Measurements from ENCODE around the gene MYLK. TPM values are rescaled to one million over a fixed set of nuclear protein-coding genes. Genes with fewer than 3 reads are reported as not detected.

The MYLK gene
- polyA plus RNA-seq, 6 donors from 2014 or later: 0.93 to 5.7 (median 2.1) TPM

DNA sequence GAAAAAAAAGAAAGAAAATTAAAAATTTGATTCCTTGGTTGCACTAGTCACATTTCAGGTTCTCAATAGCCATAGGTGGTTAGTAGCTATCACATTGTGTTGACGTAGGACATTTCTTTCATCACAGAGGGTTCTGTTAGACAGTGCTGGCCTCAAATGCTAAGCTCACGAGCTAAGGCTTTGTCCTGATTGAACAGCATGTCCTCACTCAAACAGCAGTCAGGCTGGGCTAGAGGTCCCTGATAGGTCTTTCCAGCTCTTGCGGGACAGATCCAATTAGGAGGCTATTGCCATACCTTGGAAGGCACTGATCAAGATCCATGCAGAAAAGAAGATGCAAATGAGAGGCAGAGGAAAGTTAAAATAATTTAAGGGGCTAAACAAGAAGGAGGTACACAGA, 213.4 kb downstream of the MYLK start:
- peaks cover 0 to 5% (median 0%) of the 10 kb centered on the region in 7 donors for H3K9me3 Mint-ChIP-seq
- no peaks in the 10 kb centered on the region for H3K36me3 Mint-ChIP-seq
- ATAC-seq (ENCODE audit: low read depth in 2 of 2): no peak
- H3K27me3 Mint-ChIP-seq: peaks cover 0 to 40% (median 5%) of the 10 kb centered on the region in 3 donors
- peaks cover 25 to 35% (median 26%) of the 10 kb centered on the region in 3 donors for H3K4me1 Mint-ChIP-seq
- DNase-seq: no peak
- H3K27ac Mint-ChIP-seq: peak overlapping the region in 1 of 6 donors; percentile 15
- no peak overlapping the region for H3K4me3 Mint-ChIP-seq

DNA sequence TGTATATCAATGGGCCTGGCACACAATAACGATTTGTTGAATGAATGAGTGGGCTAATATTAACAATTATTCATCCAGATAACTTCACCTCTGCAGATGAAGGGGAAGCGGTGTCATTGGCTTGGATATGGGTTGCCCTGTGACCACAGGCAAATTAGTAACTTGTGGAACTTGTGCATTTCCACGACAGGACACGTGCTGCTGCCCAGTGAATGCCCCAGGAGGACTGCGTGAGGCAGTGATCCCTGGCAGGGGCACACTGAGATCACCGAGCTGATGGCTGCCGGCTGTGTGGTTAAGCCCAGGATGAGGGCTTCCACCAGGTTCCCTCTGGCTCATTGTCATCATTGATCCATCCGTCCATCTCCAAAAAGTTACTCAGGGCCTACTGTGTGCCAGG, 215.2 kb downstream of the MYLK start:
- peaks cover 0 to 32% (median 0%) of the 10 kb centered on the region in 3 donors for H3K27me3 Mint-ChIP-seq
- no peaks in the 10 kb centered on the region for H3K36me3 Mint-ChIP-seq
- H3K4me3 Mint-ChIP-seq: peak overlapping the region in 2 of 8 donors; percentile 13 to 28
- peaks cover 25 to 36% (median 26%) of the 10 kb centered on the region in 3 donors for H3K4me1 Mint-ChIP-seq
- peaks cover 0 to 5% (median 0%) of the 10 kb centered on the region in 7 donors for H3K9me3 Mint-ChIP-seq
- ATAC-seq (ENCODE audit: low read depth in 2 of 2): no peak
- peak overlapping the region in 1 of 6 donors; percentile 48 for H3K27ac Mint-ChIP-seq
- DNase-seq: no peak

DNA sequence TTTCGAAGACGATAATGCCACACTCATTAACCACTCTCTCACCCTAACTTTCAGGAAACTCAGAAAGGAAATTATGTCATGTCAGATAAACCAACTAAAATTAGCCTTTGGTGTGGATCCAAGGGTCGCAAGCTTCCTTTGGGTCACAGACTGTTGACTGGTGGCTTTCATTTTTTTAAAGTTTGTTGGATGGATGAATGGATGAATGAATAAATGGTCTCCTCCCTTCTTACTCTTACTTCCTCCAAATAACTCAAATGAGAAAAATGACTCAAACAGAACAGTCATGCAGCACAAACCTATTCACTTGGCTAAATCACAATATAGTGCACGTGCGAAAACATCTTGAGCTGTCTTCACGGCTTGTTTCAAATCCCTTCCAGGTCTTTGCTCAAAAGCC, 216.3 kb downstream of the MYLK start:
- Mint-ChIP-seq H3K9me3 (peaks cover 0 to 5% (median 0%) of the 10 kb centered on the region in 7 donors), H3K4me3 (peak overlapping the region; percentile 36 to 84 (median 64)), H3K27me3 (peaks cover 0 to 35% (median 4%) of the 10 kb centered on the region in 3 donors), H3K36me3 (no peaks in the 10 kb centered on the region), H3K27ac (peak overlapping the region in 5 of 6 donors; percentile 48 to 83 (median 70)), H3K4me1 (peaks cover 25 to 36% (median 26%) of the 10 kb centered on the region in 3 donors)
- DNase-seq (peak; percentile 27), ATAC-seq (ENCODE audit: low read depth in 2 of 2) (peak; percentile 72 to 82)

DNA sequence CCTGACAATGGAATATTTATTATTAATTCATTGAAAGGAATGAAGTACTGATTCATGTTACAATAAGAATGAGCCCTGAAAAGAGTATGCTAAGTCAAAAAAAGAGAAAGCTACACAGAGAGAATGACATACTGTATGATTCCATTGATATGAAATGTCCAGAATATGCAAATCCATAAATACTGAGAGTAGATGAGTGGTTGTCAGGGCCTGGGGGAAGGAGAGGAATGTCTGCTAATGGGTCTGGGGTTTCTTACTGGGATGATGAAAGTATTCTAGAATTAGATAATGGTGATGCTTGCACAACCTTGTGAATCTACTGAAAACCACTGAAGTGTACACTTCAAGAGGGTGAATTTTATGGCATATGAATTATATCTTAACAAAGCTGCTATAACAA, 219.4 kb downstream of the MYLK start:
- no peaks in the 10 kb centered on the region for H3K9me3 Mint-ChIP-seq
- no peaks in the 10 kb centered on the region for H3K36me3 Mint-ChIP-seq
- H3K27ac Mint-ChIP-seq: no peak overlapping the region

DNA sequence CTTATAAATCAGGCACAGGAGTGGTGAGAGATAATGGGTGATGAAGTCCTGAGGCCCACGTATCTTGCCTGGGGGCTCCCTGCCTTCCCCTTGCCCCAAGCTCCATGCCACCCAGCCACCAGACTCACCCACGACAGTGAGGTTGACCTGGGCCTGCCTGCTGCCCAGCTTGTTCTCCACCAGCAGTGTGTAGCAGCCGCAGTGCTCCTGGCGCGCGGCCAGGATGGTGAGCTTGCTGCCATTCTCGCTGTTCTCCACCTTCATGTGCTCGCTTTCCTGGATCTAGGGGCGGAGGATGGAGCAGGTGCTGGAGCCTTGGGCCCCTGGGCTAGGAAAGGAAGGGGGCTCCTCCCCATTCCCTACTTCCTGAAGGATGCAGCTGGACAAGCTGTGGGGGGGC, 220.2 kb downstream of the MYLK start:
- peaks cover 4 to 8% (median 6%) of the 10 kb centered on the region in 3 donors for H3K27me3 Mint-ChIP-seq
- H3K9me3 Mint-ChIP-seq: no peaks in the 10 kb centered on the region
- no peak overlapping the region for H3K27ac Mint-ChIP-seq
- DNase-seq: no peak
- peaks cover 19 to 30% (median 26%) of the 10 kb centered on the region in 3 donors for H3K4me1 Mint-ChIP-seq
- H3K36me3 Mint-ChIP-seq: no peaks in the 10 kb centered on the region
- ATAC-seq (ENCODE audit: low read depth in 2 of 2): no peak
- H3K4me3 Mint-ChIP-seq: no peak overlapping the region

More for the DNA sequence above, 219.4 kb downstream of the MYLK start:
- no peak for DNase-seq
- Mint-ChIP-seq H3K4me1 (peaks cover 19 to 36% (median 26%) of the 10 kb centered on the region in 3 donors), H3K27me3 (peaks cover 4 to 8% (median 6%) of the 10 kb centered on the region in 3 donors), H3K4me3 (no peak overlapping the region)
- no peak for ATAC-seq (ENCODE audit: low read depth in 2 of 2)

DNA sequence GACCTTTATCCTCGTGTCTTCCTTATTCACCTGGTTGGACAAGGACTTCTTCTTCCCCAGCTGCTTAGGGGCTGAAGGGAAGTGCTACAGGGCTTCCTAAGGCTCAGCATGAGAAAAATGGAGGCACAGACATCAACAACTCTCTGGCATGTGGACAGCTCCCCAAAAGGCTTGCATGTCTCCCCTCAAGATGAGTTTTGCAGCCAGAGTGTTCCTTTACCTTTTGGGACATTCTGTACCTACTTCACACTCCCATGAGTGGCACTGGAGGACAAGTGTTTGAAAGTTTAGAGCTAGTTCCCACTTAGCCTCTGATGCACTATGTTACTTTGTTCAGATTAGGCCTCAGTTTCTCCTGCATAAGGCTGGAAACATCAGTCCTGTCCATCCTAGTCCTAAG, 222.2 kb downstream of the MYLK start:
- H3K4me3 Mint-ChIP-seq: no peak overlapping the region
- DNase-seq: no peak

DNA sequence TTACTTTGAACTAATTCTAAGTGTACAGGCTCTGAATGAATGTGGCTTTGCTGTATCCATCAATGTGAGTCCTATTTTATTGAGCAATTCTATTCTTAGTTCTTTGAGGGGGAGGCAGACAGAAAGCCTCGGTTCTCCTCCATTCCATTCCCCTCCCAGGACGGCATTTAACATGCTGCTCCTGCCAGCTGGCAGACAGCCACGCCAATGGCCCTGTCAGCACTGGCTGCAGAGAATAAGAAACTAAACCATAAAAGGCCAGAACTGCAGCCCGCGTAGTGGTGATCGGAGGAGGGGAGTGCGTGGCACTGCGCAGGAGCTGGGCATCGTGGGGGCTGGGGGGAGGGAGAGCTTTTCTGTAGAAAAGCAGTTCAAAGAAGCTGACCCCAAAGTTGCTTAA, 223.2 kb downstream of the MYLK start:
- peaks cover 4 to 8% (median 6%) of the 10 kb centered on the region in 3 donors for H3K27me3 Mint-ChIP-seq
- H3K36me3 Mint-ChIP-seq: peaks cover 5 to 11% of the 10 kb centered on the region in 2 donors
- peaks cover 0 to 10% (median 5%) of the 10 kb centered on the region in 7 donors for H3K9me3 Mint-ChIP-seq
- ATAC-seq (ENCODE audit: low read depth in 2 of 2) (no peak), DNase-seq (no peak)
- H3K4me3 Mint-ChIP-seq: no peak overlapping the region
- H3K4me1 Mint-ChIP-seq: peaks cover 0 to 2% (median 0%) of the 10 kb centered on the region in 3 donors
- H3K27ac Mint-ChIP-seq: no peak overlapping the region

More for the DNA sequence above, 222.2 kb downstream of the MYLK start:
- Mint-ChIP-seq H3K9me3 (peaks cover 0 to 4% (median 2%) of the 10 kb centered on the region in 7 donors), H3K27me3 (peaks cover 4 to 8% (median 6%) of the 10 kb centered on the region in 3 donors), H3K27ac (peak overlapping the region in 1 of 6 donors; percentile 18), H3K36me3 (peaks cover 2 to 3% of the 10 kb centered on the region in 2 donors), H3K4me1 (peaks cover 5 to 10% (median 6%) of the 10 kb centered on the region in 3 donors)
- ATAC-seq (ENCODE audit: low read depth in 2 of 2): no peak

DNA sequence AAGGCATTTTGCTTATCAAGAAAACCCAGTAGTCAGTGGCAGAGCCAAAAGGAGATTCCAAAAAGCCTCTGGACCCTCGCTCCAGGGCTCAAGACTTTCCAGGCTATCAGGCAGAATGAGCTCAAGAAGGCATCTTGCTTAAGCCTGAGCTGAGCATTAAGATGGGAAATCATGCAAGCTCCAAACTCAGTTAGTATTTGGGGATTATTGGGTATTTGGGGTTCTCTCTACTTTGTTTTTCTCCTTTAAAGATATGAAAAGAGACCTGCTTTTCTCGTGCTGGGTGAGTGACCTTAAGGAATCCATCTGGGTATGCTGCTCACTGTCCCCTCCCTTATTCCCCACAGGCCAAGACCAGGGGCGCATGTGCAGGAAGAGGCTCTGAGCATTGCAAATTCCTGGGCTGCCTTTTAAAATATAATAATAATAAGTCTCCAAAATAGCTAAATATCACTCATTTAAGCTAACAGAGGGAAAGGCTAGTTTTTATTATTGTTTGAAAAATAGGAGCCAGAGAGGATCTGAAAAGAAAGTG, 223.9 kb downstream of the MYLK start:
- Mint-ChIP-seq H3K9me3 (peaks cover 0 to 10% (median 5%) of the 10 kb centered on the region in 7 donors), H3K4me3 (no peak overlapping the region), H3K27ac (no peak overlapping the region), H3K4me1 (no peaks in the 10 kb centered on the region), H3K27me3 (peaks cover 4 to 8% (median 6%) of the 10 kb centered on the region in 3 donors), H3K36me3 (peaks cover 5 to 11% of the 10 kb centered on the region in 2 donors)
- no peak for DNase-seq
- ATAC-seq (ENCODE audit: low read depth in 2 of 2): no peak

DNA sequence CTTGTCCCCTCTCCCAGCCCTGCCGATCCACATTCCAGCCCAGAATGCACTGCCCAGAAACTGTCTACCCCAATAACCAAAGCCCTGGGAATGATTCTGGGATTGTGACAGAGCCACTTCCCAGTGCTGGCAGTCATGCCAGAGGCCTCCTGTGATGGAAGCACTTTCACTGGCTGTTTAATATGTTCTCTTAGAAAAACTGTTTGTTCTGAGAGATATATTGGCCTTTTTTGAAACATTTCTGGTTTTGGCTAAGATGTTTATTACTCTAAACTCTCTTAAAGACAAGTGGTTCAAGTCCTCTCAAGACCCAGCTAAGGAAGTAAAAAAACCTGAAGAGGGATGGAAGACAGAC, 225.3 kb downstream of the MYLK start:
- no peaks in the 10 kb centered on the region for H3K4me1 Mint-ChIP-seq
- ATAC-seq (ENCODE audit: low read depth in 2 of 2) (no peak), DNase-seq (no peak)
- no peak overlapping the region for H3K4me3 Mint-ChIP-seq
- peaks cover 0 to 10% (median 5%) of the 10 kb centered on the region in 7 donors for H3K9me3 Mint-ChIP-seq
- no peak overlapping the region for H3K27ac Mint-ChIP-seq
- peaks cover 4 to 8% (median 6%) of the 10 kb centered on the region in 3 donors for H3K27me3 Mint-ChIP-seq
- peaks cover 5 to 11% of the 10 kb centered on the region in 2 donors for H3K36me3 Mint-ChIP-seq

DNA sequence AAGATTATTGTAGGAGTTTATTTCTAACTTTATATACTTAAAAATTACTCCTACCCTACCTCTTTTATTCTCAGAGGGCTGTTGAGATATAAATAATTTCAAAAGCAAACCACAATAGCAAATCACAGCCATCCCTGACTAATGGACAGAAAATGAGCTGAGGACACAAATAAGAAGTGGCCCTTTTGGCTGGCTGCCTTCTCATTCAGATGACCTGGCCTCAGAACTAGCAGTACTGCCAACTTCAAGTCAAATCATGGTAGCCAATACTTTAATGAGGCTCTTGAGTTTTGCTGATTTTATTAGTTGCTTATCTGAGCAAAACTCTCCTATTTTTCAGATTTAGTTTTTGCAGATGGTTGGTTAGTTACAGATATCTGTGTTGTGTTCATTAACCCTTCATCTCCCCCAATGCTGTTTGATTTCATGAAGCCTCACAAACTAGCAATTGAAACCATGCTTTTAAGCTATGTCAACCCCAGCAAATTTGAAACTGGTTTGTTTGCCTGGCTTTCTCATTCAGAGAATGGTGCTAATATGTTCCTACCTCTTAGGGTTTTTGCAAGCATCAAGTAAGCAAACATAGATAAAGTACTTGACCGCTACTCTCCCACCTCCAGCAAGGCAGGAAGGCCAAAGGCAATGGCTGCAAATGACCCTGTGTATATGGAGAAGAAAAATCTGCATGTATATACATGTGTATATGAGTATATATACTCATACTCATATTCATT, 225.8 kb downstream of the MYLK start:
- DNase-seq (no peak), ATAC-seq (ENCODE audit: low read depth in 2 of 2) (no peak)
- peaks cover 3 to 6% (median 4%) of the 10 kb centered on the region in 3 donors for H3K27me3 Mint-ChIP-seq
- peaks cover 5 to 11% of the 10 kb centered on the region in 2 donors for H3K36me3 Mint-ChIP-seq
- H3K4me1 Mint-ChIP-seq: no peaks in the 10 kb centered on the region
- no peak overlapping the region for H3K4me3 Mint-ChIP-seq
- H3K27ac Mint-ChIP-seq: no peak overlapping the region
- peaks cover 0 to 10% (median 5%) of the 10 kb centered on the region in 7 donors for H3K9me3 Mint-ChIP-seq

DNA sequence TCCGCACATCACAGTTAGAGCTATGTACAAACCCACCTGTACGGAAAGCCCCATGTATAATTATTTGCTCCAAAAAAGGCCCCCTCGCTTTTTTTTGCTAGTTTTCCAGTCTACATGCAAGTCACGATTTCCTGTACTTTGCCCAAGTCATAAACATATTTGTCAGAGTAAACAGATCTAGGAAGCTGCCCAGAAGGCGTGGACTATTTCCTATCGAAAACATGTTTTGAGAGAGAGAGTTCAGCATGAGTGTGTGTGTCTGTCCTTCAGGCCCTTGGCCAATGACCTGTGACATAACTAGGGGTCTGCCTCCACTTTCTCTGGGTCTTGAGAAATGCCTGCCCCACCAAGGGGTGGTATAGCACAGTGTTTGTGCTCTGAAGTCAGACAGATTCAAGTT, 226.6 kb downstream of the MYLK start:
- Mint-ChIP-seq H3K9me3 (peaks cover 0 to 10% (median 5%) of the 10 kb centered on the region in 7 donors), H3K27me3 (peaks cover 0 to 6% (median 0%) of the 10 kb centered on the region in 3 donors), H3K27ac (peak overlapping the region in 1 of 6 donors; percentile 82), H3K4me3 (no peak overlapping the region), H3K36me3 (peaks cover 5 to 11% of the 10 kb centered on the region in 2 donors), H3K4me1 (peaks cover 0 to 3% (median 0%) of the 10 kb centered on the region in 3 donors)
- no peak for ATAC-seq (ENCODE audit: low read depth in 2 of 2)
- no peak for DNase-seq

DNA sequence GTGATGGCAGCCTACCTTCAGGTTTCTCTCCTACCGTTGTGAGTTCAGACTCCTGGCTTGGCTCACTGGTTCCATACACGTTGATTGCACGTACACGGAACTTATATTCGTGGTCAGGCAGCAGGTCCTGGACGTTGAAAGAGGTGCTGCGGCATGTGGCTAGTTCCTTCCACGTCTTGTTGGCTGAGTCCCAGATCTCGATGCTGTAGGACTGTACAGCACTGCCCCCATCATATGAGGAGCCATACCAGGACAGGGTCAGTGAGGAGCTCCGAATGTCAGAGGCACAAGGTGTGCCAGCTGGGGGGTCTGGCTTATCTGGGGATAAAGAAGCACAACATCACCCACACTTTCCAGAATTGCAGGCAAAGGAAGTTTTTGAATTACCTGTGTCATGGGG, 227.0 kb downstream of the MYLK start:
- Mint-ChIP-seq H3K4me1 (peaks cover 0 to 6% (median 3%) of the 10 kb centered on the region in 3 donors), H3K9me3 (peaks cover 0 to 10% (median 5%) of the 10 kb centered on the region in 7 donors), H3K4me3 (no peak overlapping the region), H3K27ac (no peak overlapping the region), H3K36me3 (peaks cover 5 to 11% of the 10 kb centered on the region in 2 donors), H3K27me3 (peaks cover 0 to 6% (median 0%) of the 10 kb centered on the region in 3 donors)
- ATAC-seq (ENCODE audit: low read depth in 2 of 2) (no peak), DNase-seq (no peak)

DNA sequence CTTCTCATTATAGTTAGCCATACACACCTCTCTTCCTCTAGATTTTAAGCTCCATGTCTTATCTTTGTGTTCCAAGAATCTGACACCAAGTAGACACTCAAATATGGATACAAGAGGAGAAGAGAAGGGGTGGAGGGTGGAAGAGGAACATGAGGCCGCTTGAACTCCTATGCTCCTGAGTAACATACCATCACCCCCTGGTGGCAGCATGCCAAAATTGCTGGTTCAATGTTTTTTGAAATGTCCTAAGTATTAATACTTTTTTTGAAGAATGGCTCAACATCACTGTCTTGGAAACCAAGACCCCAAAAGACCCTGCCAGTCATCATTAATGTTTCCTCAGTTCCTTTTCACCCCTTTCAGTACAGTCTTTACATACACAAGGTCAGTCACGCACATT, 227.4 kb downstream of the MYLK start:
- Mint-ChIP-seq H3K27ac (no peak overlapping the region), H3K9me3 (peaks cover 0 to 10% (median 5%) of the 10 kb centered on the region in 7 donors), H3K4me1 (peaks cover 0 to 6% (median 3%) of the 10 kb centered on the region in 3 donors), H3K27me3 (peaks cover 0 to 6% (median 0%) of the 10 kb centered on the region in 3 donors), H3K36me3 (peaks cover 5 to 11% of the 10 kb centered on the region in 2 donors), H3K4me3 (no peak overlapping the region)
- ATAC-seq (ENCODE audit: low read depth in 2 of 2): no peak
- no peak for DNase-seq

Data from naive B cell (primary cell).